ENCODE results near the gene SLC10A7.
A peak's percentile ranks its signal among the peaks of the same experiment; 100 is the strongest.
"Not testable (repeated sequence)": the region's sequence is repeated elsewhere in the genome, so short reads cannot be mapped to it uniquely, and the experiment has no call there.

The SLC10A7 gene

GRCh38 chr4:146382194-146382593 is 139.5 kb downstream of the SLC10A7 start:
- no peak for FAIRE-seq
- TF ChIP-seq TAF1 (IDR thresholded peaks at IDR 0.05; ENCODE audit: borderline replicate concordance, low read depth, low read length) (no peak), POLR2AphosphoS5 (IDR thresholded peaks at IDR 0.05; ENCODE audit: low read depth, low read length) (no peak), POLR2A (IDR thresholded peaks at IDR 0.05; ENCODE audit: low read depth, low read length) (no peak)
- no peak for DNase-seq (ENCODE audit: insufficient read length)

GRCh38 chr4:146381263-146381872 is 140.4 kb downstream of the SLC10A7 start:
- TF ChIP-seq POLR2AphosphoS5 (IDR thresholded peaks at IDR 0.05; ENCODE audit: low read depth, low read length) (no peak), POLR2A (IDR thresholded peaks at IDR 0.05; ENCODE audit: low read depth, low read length) (no peak), TAF1 (IDR thresholded peaks at IDR 0.05; ENCODE audit: borderline replicate concordance, low read depth, low read length) (no peak)
- no peak for FAIRE-seq
- DNase-seq (ENCODE audit: insufficient read length), result no peak

- no peak for DNase-seq (ENCODE audit: insufficient read length)
- no peak for TF ChIP-seq TAF1 (IDR thresholded peaks at IDR 0.05; ENCODE audit: borderline replicate concordance, low read depth, low read length)
- TF ChIP-seq POLR2A (IDR thresholded peaks at IDR 0.05; ENCODE audit: low read depth, low read length), result no peak
- no peak for TF ChIP-seq POLR2AphosphoS5 (IDR thresholded peaks at IDR 0.05; ENCODE audit: low read depth, low read length)
- no peak for FAIRE-seq
Observed at GRCh38 chr4:146379744-146380143, 142.0 kb downstream of the SLC10A7 start.

- TF ChIP-seq TAF1 (IDR thresholded peaks at IDR 0.05; ENCODE audit: borderline replicate concordance, low read depth, low read length) (no peak), POLR2A (IDR thresholded peaks at IDR 0.05; ENCODE audit: low read depth, low read length) (no peak), POLR2AphosphoS5 (IDR thresholded peaks at IDR 0.05; ENCODE audit: low read depth, low read length) (no peak)
- FAIRE-seq (no peak), DNase-seq (ENCODE audit: insufficient read length) (no peak)
Observed at GRCh38 chr4:146371812-146372211, 149.9 kb downstream of the SLC10A7 start.

- no peak for FAIRE-seq
- DNase-seq (ENCODE audit: insufficient read length), result no peak
- TF ChIP-seq POLR2AphosphoS5 (IDR thresholded peaks at IDR 0.05; ENCODE audit: low read depth, low read length) (no peak), POLR2A (IDR thresholded peaks at IDR 0.05; ENCODE audit: low read depth, low read length) (no peak), TAF1 (IDR thresholded peaks at IDR 0.05; ENCODE audit: borderline replicate concordance, low read depth, low read length) (no peak)
Observed at GRCh38 chr4:146370841-146371240, 150.9 kb downstream of the SLC10A7 start.

GRCh38 chr4:146369446-146369845 is 152.3 kb downstream of the SLC10A7 start:
- FAIRE-seq, result no peak
- DNase-seq (ENCODE audit: insufficient read length), result no peak
- TF ChIP-seq POLR2A (IDR thresholded peaks at IDR 0.05; ENCODE audit: low read depth, low read length) (no peak), POLR2AphosphoS5 (IDR thresholded peaks at IDR 0.05; ENCODE audit: low read depth, low read length) (no peak), TAF1 (IDR thresholded peaks at IDR 0.05; ENCODE audit: borderline replicate concordance, low read depth, low read length) (no peak)

GRCh38 chr4:146368209-146368608 is 153.5 kb downstream of the SLC10A7 start:
- no peak for FAIRE-seq
- TF ChIP-seq POLR2A (IDR thresholded peaks at IDR 0.05; ENCODE audit: low read depth, low read length) (no peak), POLR2AphosphoS5 (IDR thresholded peaks at IDR 0.05; ENCODE audit: low read depth, low read length) (no peak), TAF1 (IDR thresholded peaks at IDR 0.05; ENCODE audit: borderline replicate concordance, low read depth, low read length) (no peak)
- DNase-seq (ENCODE audit: insufficient read length), result no peak

GRCh38 chr4:146367347-146367746 is 154.4 kb downstream of the SLC10A7 start:
- FAIRE-seq, result no peak
- TF ChIP-seq POLR2AphosphoS5 (IDR thresholded peaks at IDR 0.05; ENCODE audit: low read depth, low read length), result no peak
- TF ChIP-seq TAF1 (IDR thresholded peaks at IDR 0.05; ENCODE audit: borderline replicate concordance, low read depth, low read length), result no peak
- no peak for TF ChIP-seq POLR2A (IDR thresholded peaks at IDR 0.05; ENCODE audit: low read depth, low read length)
- no peak for DNase-seq (ENCODE audit: insufficient read length)

GRCh38 chr4:146359771-146360170 is 162.0 kb downstream of the SLC10A7 start:
- DNase-seq (ENCODE audit: insufficient read length) (no peak), FAIRE-seq (no peak)
- TF ChIP-seq POLR2A (IDR thresholded peaks at IDR 0.05; ENCODE audit: low read depth, low read length), result no peak

GRCh38 chr4:146350114-146350513 is 171.6 kb downstream of the SLC10A7 start:
- DNase-seq (ENCODE audit: insufficient read length); FAIRE-seq: not testable (repeated sequence)

GRCh38 chr4:146349306-146349705 is 172.4 kb downstream of the SLC10A7 start:
- no peak for DNase-seq (ENCODE audit: insufficient read length)
- TF ChIP-seq POLR2AphosphoS5 (IDR thresholded peaks at IDR 0.05; ENCODE audit: low read depth, low read length), result no peak
- no peak for TF ChIP-seq POLR2A (IDR thresholded peaks at IDR 0.05; ENCODE audit: low read depth, low read length)
- no peak for TF ChIP-seq TAF1 (IDR thresholded peaks at IDR 0.05; ENCODE audit: borderline replicate concordance, low read depth, low read length)
- no peak for FAIRE-seq

- TF ChIP-seq POLR2AphosphoS5 (IDR thresholded peaks at IDR 0.05; ENCODE audit: low read depth, low read length) (no peak), POLR2A (IDR thresholded peaks at IDR 0.05; ENCODE audit: low read depth, low read length) (no peak), TAF1 (IDR thresholded peaks at IDR 0.05; ENCODE audit: borderline replicate concordance, low read depth, low read length) (no peak)
- FAIRE-seq, result peak; percentile 17
- DNase-seq (ENCODE audit: insufficient read length), result no peak
Observed at GRCh38 chr4:146347822-146348221, 173.9 kb downstream of the SLC10A7 start.

GRCh38 chr4:146346276-146346675 is 175.5 kb downstream of the SLC10A7 start:
- FAIRE-seq (no peak), DNase-seq (ENCODE audit: insufficient read length) (no peak)
- TF ChIP-seq TAF1 (IDR thresholded peaks at IDR 0.05; ENCODE audit: borderline replicate concordance, low read depth, low read length) (no peak), POLR2A (IDR thresholded peaks at IDR 0.05; ENCODE audit: low read depth, low read length) (no peak), POLR2AphosphoS5 (IDR thresholded peaks at IDR 0.05; ENCODE audit: low read depth, low read length) (no peak)

All from GM12892 (cell line).